ENCODE data around the gene ITGB8.
A peak's percentile ranks its signal among the peaks of the same experiment; 100 is the strongest.

The ITGB8 gene

GRCh38 chr7:20310301-20310700, 20.4 kb upstream of the ITGB8 start:
- no peak for DNase-seq (ENCODE audit: low spot score)

DNA sequence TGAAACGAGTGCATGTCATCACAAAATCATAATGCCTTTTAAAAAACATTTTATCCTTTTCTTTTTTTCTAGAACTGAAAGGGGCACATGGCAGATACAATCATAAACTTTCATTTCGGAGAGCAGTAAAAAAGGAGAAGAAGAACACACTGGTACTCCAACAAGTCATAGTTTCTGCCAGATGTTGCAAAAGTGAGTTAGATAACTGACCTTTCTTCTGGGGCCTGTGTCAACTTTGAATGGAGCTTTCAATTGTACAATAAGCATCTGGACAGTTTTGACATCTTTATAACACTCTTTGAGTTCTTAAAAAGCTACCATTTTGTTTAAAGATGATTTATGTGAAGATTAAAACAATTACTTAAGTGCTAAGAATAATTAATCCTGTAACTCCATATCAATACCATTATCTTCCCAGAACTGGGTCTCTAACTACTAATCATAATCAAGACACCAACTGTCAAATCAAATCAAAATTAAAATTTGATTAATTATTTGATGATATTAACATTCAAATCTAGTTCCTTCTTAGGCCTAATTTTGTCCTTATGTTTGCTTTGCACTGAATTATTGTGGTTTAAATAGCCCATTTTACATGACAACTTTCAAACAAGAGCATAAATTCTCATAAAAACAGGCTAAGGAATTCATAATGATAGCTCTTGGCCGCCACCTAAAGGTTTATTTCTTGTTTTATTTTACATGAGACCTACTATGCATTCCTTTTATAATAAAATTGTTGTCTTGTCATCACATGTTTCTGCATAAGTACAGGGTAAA, 19.5 kb upstream of the ITGB8 start:
- peak; percentile 11 for DNase-seq (ENCODE audit: low spot score)

DNA sequence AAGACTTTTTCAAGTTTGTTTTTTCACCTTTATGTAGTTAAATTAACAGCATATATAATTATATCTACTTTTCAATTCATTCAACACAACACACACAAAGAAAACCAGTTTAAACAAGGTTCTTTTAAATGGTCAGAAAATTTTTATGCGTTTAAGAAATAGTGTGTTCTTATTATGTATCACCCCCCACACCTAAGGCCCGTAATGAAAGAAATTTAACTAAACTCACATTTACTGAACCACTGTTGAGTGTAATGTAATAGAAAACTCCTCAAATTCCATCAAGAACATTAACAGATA, 19.0 kb upstream of the ITGB8 start:
- no peak for DNase-seq (ENCODE audit: low spot score)

DNA sequence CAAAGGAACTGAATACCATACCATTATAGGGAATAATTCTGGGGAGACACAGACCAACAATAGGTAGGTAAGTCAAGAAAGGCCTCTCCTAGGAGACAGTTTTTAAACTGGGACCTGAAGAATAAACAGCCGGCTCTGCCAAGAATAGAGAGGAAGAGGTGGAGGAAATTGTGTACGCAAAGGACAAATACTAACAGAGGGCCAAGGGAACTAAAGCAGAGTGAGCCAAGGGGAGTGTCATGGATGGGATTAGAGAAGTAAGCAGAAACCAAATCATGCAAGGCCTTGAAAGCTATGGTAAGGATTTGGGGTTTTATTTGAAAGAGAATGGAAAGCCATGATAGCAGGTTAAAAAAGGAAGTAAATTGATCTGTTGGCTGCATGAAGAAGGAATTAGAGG, 18.1 kb upstream of the ITGB8 start:
- no peak for DNase-seq (ENCODE audit: low spot score)

DNA sequence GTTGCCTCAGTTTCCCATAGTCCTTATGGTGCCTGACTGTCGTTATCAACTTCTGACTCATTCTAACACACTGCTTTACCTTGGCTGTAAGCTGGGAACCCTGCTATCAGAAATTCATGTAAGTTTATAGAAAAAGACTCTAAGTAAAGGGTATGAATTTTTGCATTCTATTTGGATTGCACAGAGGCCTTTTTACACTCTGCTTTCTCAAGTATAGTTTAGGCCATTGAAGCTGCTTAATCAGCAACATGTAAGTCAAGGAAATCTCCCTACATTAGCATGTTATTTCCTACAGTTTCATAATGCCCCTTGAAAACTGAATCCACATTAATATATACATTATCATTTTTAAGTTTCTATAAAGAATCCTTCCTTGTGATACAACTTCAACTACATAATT, 17.1 kb upstream of the ITGB8 start:
- no peak for DNase-seq (ENCODE audit: low spot score)

- no peak for DNase-seq (ENCODE audit: low spot score)
Measured at GRCh38 chr7:20314198-20314597, 16.5 kb upstream of the ITGB8 start.

GRCh38 chr7:20316706-20317105, 14.0 kb upstream of the ITGB8 start:
- no peak for DNase-seq (ENCODE audit: low spot score)

GRCh38 chr7:20317413-20317812, 13.3 kb upstream of the ITGB8 start:
- DNase-seq (ENCODE audit: low spot score), result no peak

GRCh38 chr7:20318933-20319332, 11.8 kb upstream of the ITGB8 start:
- DNase-seq (ENCODE audit: low spot score), result no peak

DNA sequence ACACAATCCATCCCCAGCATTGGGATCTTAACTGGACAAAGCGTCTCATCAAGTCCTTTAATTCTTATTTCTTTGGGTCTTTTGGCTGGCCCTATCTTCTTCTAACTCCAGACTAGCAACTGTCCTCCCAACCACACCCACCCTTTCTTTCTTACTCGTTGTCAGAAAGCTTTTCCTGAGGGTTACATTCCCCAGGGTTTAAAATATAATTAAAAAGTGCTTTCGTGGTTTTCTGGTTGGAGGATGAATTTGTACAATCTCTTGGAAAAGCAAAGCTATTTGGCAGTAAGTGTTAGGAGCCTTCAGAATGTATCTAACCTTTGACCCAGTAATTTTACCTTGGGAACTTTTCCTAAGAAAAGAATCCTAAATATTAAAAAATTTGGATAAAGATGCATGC, 10.4 kb upstream of the ITGB8 start:
- DNase-seq (ENCODE audit: low spot score), result no peak

GRCh38 chr7:20320786-20321185, 9.9 kb upstream of the ITGB8 start:
- DNase-seq (ENCODE audit: low spot score), result no peak

- no peak for DNase-seq (ENCODE audit: low spot score)
Measured at GRCh38 chr7:20323595-20323994, 7.1 kb upstream of the ITGB8 start.

DNA sequence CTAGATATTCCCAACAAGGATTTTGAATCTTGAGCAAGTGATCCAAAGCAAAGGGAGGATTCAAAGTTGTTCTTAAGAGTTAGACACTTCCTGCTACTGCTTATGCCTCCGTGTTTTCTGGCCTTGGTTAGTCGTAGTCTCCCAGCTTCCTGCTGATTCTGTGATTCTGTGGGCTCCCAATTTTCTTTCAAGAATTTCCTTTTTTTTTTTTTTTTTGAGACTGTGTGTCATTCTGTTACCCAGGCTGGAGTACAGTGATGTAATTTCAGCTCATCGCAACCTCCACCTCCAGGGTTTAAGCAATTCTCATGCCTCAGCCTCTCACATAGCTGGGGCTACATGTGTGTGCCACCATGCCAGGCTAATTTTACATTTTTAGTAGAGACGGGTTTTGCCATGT, 4.4 kb upstream of the ITGB8 start:
- no peak for DNase-seq (ENCODE audit: low spot score)

DNA sequence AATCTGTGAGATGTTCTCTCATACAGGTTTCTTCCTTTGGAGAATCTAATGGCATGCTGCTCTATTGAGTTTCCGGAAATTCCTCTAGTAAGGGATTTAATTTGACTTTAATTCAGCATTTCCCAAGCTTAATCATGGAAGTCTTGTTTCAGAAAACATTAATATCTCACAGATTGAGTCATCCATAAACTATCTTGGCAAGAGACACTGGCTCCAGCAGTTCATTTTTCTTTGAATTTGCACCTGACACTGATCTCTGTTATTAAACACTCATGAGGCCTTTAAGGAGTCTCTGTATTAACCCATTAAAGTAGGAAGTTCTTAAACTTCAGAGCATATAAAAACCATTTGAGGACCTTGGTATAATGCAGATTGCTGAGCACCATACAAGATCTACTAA, 3.6 kb upstream of the ITGB8 start:
- no peak for DNase-seq (ENCODE audit: low spot score)

DNA sequence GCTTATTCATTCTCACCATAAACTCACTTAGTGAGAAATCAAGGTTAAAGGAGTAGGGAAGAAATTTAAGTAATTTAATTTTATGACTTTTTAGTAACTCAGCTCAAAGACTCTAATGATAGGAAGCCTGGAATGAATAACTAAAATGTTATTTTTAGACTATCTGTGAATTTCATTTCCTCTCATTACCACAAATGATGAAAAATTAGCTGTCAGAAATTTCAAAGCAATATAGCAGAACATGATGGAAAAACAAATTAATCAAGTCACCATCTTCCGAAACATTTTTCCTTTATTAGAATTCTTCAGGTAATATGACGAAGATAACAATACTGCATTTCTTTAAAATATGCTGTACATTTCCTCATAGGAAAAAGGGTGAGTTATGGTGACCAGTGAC, 2.7 kb upstream of the ITGB8 start:
- no peak for DNase-seq (ENCODE audit: low spot score)

GRCh38 chr7:20328692-20329091, 2.0 kb upstream of the ITGB8 start:
- no peak for DNase-seq (ENCODE audit: low spot score)

- no peak for DNase-seq (ENCODE audit: low spot score)
Measured at GRCh38 chr7:20329389-20330238, 1.1 kb upstream of the ITGB8 start.

- no peak for DNase-seq (ENCODE audit: low spot score)
Measured at GRCh38 chr7:20330928-20331909, 519 bp downstream of the ITGB8 start.

GRCh38 chr7:20331910-20332813, 1.5 kb downstream of the ITGB8 start:
- no peak for DNase-seq (ENCODE audit: low spot score)

DNA sequence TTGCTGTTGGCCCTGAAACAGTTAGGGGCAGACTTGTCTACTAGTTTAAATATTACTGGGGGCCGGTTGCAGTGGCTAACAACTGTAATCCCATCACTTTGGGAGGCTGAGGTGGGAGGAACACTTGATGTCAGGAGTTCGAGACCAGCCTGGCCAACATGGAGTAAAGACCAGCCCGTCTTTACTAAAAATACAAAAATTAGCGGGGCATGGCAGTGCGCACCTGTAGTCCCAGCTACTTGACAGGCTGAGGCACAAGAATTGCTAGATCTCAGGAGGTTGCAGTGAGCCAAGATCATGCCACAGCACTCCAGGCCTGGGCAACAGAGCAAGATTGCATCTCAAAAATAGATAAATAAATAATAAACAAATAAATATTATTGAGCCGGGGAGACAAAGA, 7.6 kb downstream of the ITGB8 start:
- no peak for DNase-seq (ENCODE audit: low spot score)

GRCh38 chr7:20340839-20341238, 10.1 kb downstream of the ITGB8 start:
- no peak for DNase-seq (ENCODE audit: low spot score)

All from hematopoietic multipotent progenitor cell treated with erythropoietin and hydrocortisone succinate and interleukin-3 and kit ligand, for 15 days (in vitro differentiated cells).